ENCODE results near the gene PLA2G2A.
"Not testable (repeated sequence)": the region's sequence is repeated elsewhere in the genome, so short reads cannot be mapped to it uniquely, and the experiment has no call there.

PLA2G2A gene

DNA sequence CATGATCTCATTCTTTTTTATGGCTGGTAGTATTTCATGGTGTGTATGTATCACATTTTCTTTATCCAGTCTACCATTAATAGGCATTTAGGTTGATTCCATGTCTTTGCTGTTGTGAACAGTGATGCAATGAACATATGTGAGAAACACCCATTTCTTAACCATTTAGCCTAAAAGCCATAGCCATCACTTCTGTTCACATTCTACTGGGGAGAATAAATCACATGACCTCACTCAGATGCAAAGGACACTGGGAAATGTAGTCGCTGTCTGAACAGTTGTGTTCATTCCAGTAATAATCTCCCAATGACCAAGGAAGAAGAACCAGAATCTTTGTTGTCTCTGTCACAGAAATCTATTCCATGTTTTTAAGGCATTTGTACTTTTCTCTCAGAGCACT is 40.9 kb downstream of the PLA2G2A start:
- no peak overlapping the region for H3K4me3 ChIP-seq (ENCODE audit: insufficient read depth, low read depth, low read length, poor library complexity, severe bottlenecking)
- no peak overlapping the region for H3K27ac ChIP-seq (ENCODE audit: insufficient read depth, low read length, poor library complexity, severe bottlenecking)
- no peak for DNase-seq

GRCh38 chr1:19936061-19936750 is 43.2 kb downstream of the PLA2G2A start:
- DNase-seq: no peak
- no peak overlapping the region for H3K4me3 ChIP-seq (ENCODE audit: insufficient read depth, low read depth, low read length, poor library complexity, severe bottlenecking)

More for the DNA sequence above, 40.9 kb downstream of the PLA2G2A start:
- Histone ChIP-seq H3K27me3 (replicated peaks; ENCODE audit: control insufficient read depth, insufficient read depth, low read length, poor library complexity, severe bottlenecking) (no peaks in the 10 kb centered on the region), H3K36me3 (ENCODE audit: control insufficient read depth, insufficient read depth, low read length) (no peaks in the 10 kb centered on the region), H3K4me1 (ENCODE audit: control insufficient read depth, insufficient read depth, low read length, poor library complexity, severe bottlenecking) (no peaks in the 10 kb centered on the region), H3K9me3 (ENCODE audit: control insufficient read depth, low read length) (no peaks in the 10 kb centered on the region)

DNA sequence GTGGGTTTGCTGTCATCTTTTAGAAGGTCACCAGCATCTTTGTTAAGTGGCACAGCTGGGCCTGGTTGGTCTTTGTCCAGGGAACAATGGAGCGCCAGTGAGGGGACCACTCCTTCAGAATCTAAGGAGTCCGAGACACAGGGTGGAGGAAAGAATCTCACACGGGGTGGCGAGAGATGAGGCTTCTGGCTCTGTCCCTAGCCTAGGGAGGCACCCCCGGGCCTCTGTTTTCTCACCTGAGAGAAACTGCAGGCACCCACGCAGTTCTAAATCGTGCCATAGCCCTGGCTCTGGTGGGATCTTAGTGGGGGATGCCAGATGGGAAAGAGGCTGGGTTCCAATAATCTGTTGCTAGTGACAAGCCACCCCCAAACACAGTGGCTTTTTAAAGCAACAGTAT is 45.1 kb downstream of the PLA2G2A start:
- DNase-seq: no peak
- Histone ChIP-seq H3K27ac (ENCODE audit: insufficient read depth, low read length, poor library complexity, severe bottlenecking) (no peak overlapping the region), H3K4me3 (ENCODE audit: insufficient read depth, low read depth, low read length, poor library complexity, severe bottlenecking) (no peak overlapping the region), H3K27me3 (replicated peaks; ENCODE audit: control insufficient read depth, insufficient read depth, low read length, poor library complexity, severe bottlenecking) (no peaks in the 10 kb centered on the region), H3K9me3 (ENCODE audit: control insufficient read depth, low read length) (peaks cover 9% of the 10 kb centered on the region), H3K36me3 (ENCODE audit: control insufficient read depth, insufficient read depth, low read length) (no peaks in the 10 kb centered on the region), H3K4me1 (ENCODE audit: control insufficient read depth, insufficient read depth, low read length, poor library complexity, severe bottlenecking) (no peaks in the 10 kb centered on the region)

More at GRCh38 chr1:19936061-19936750, 43.2 kb downstream of the PLA2G2A start:
- H3K27me3 ChIP-seq (replicated peaks; ENCODE audit: control insufficient read depth, insufficient read depth, low read length, poor library complexity, severe bottlenecking): no peaks in the 10 kb centered on the region
- H3K9me3 ChIP-seq (ENCODE audit: control insufficient read depth, low read length): peaks cover 9% of the 10 kb centered on the region
- no peaks in the 10 kb centered on the region for H3K36me3 ChIP-seq (ENCODE audit: control insufficient read depth, insufficient read depth, low read length)
- H3K4me1 ChIP-seq (ENCODE audit: control insufficient read depth, insufficient read depth, low read length, poor library complexity, severe bottlenecking): no peaks in the 10 kb centered on the region
- H3K27ac ChIP-seq (ENCODE audit: insufficient read depth, low read length, poor library complexity, severe bottlenecking): no peak overlapping the region

GRCh38 chr1:19932866-19933265 is 46.6 kb downstream of the PLA2G2A start:
- DNase-seq: no peak
- Histone ChIP-seq H3K4me1 (ENCODE audit: control insufficient read depth, insufficient read depth, low read length, poor library complexity, severe bottlenecking) (no peaks in the 10 kb centered on the region), H3K9me3 (ENCODE audit: control insufficient read depth, low read length) (peaks cover 9% of the 10 kb centered on the region), H3K27ac (ENCODE audit: insufficient read depth, low read length, poor library complexity, severe bottlenecking) (no peak overlapping the region), H3K36me3 (ENCODE audit: control insufficient read depth, insufficient read depth, low read length) (no peaks in the 10 kb centered on the region), H3K27me3 (replicated peaks; ENCODE audit: control insufficient read depth, insufficient read depth, low read length, poor library complexity, severe bottlenecking) (no peaks in the 10 kb centered on the region), H3K4me3 (ENCODE audit: insufficient read depth, low read depth, low read length, poor library complexity, severe bottlenecking) (no peak overlapping the region)

- not testable (repeated sequence) for H3K4me1 ChIP-seq (ENCODE audit: control insufficient read depth, insufficient read depth, low read length, poor library complexity, severe bottlenecking); H3K36me3 ChIP-seq (ENCODE audit: control insufficient read depth, insufficient read depth, low read length); H3K4me3 ChIP-seq (ENCODE audit: insufficient read depth, low read depth, low read length, poor library complexity, severe bottlenecking); DNase-seq; H3K9me3 ChIP-seq (ENCODE audit: control insufficient read depth, low read length); H3K27me3 ChIP-seq (replicated peaks; ENCODE audit: control insufficient read depth, insufficient read depth, low read length, poor library complexity, severe bottlenecking); H3K27ac ChIP-seq (ENCODE audit: insufficient read depth, low read length, poor library complexity, severe bottlenecking)
Observed at GRCh38 chr1:19927130-19927421, 52.3 kb downstream of the PLA2G2A start.

DNA sequence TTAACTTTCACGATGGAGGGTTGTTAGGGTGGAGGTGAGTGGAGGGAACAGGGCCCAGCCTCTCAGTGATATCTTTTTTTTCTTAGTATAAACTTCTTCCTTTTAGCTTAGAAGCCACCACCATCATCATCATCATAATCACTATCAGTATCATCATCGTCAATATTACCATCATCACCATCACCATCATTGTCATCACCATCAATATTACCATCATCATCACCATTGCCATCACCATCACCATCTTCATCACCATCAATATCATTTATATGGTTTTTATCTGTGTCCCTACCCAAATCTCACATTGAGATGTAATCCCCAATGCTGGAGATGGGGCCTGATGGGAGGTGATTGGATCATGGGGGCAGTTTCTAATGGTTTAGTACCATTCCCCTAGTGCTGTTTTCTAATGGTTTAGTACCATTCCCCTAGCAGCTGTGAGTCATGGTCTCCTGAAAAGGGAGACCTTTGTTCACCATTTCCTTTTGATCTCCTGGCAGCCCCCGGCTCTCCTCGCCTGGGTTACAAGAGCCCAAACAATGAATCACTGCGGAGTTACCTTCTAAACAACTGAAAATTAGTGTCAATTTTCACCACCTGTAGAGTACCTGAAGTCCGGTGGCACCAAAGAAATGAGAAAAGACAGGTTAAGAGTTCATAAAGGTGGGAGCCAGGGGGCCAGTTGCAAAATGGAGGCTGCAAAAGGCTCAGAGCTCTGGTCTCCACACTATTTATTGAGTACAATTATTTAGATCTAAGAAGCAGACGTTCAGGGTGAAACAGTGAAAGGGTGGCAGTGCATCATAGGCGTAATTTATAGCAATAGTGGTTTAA is 52.9 kb downstream of the PLA2G2A start:
- no peaks in the 10 kb centered on the region for H3K27me3 ChIP-seq (replicated peaks; ENCODE audit: control insufficient read depth, insufficient read depth, low read length, poor library complexity, severe bottlenecking)
- no peaks in the 10 kb centered on the region for H3K36me3 ChIP-seq (ENCODE audit: control insufficient read depth, insufficient read depth, low read length)
- peaks cover 3% of the 10 kb centered on the region for H3K9me3 ChIP-seq (ENCODE audit: control insufficient read depth, low read length)
- DNase-seq: no peak
- no peak overlapping the region for H3K27ac ChIP-seq (ENCODE audit: insufficient read depth, low read length, poor library complexity, severe bottlenecking)
- no peak overlapping the region for H3K4me3 ChIP-seq (ENCODE audit: insufficient read depth, low read depth, low read length, poor library complexity, severe bottlenecking)
- no peaks in the 10 kb centered on the region for H3K4me1 ChIP-seq (ENCODE audit: control insufficient read depth, insufficient read depth, low read length, poor library complexity, severe bottlenecking)
